T1000 (cell line): ENCODE measurements around the gene PLP2.
"Not testable (repeated sequence)": the region's sequence is repeated elsewhere in the genome, so short reads cannot be mapped to it uniquely, and the experiment has no call there.

ENCODE experiments used
- DNase-seq: peaks from one replicate; lab custom pipeline; 2025; ENCODE audit warnings: mixed read lengths; lab: John Stamatoyannopoulos, UW

PLP2 gene

GRCh38 chrX:49171752-49172279 lies at the start of gene PLP2:
TSS of gene PLP2 (plus strand) at chrX:49171898. CDS start at chrX:49172001, 103 bp downstream.
- DNase-seq = peak; percentile 48

GRCh38 chrX:49122499-49122898 lies 49.2 kb upstream of the PLP2 start:
- DNase-seq = no peak

GRCh38 chrX:49127742-49128258 lies 43.9 kb upstream of the PLP2 start:
- DNase-seq = not testable (repeated sequence)

GRCh38 chrX:49129427-49129826 lies 42.3 kb upstream of the PLP2 start:
- DNase-seq = no peak

GRCh38 chrX:49132275-49132674 lies 39.4 kb upstream of the PLP2 start:
- DNase-seq = not testable (repeated sequence)

GRCh38 chrX:49133759-49134158 lies 37.9 kb upstream of the PLP2 start:
- no peak for DNase-seq

GRCh38 chrX:49137492-49137891 lies 34.2 kb upstream of the PLP2 start:
- DNase-seq = no peak

- no peak for DNase-seq
These were observed 32.0 kb upstream of the PLP2 start for GRCh38 chrX:49139713-49140112.

- not testable (repeated sequence) for DNase-seq
These were observed 29.4 kb upstream of the PLP2 start for GRCh38 chrX:49142264-49142663.

- not testable (repeated sequence) for DNase-seq
These were observed 28.5 kb upstream of the PLP2 start for GRCh38 chrX:49143154-49143553.

- no peak for DNase-seq
These were observed 24.4 kb upstream of the PLP2 start for GRCh38 chrX:49147282-49147681.

GRCh38 chrX:49147936-49148335 lies 23.8 kb upstream of the PLP2 start:
- no peak for DNase-seq

- not testable (repeated sequence) for DNase-seq
These were observed 23.2 kb upstream of the PLP2 start for GRCh38 chrX:49148390-49149100.

- DNase-seq = not testable (repeated sequence)
These were observed 22.4 kb upstream of the PLP2 start for GRCh38 chrX:49149291-49149690.

GRCh38 chrX:49153467-49153866 lies 18.2 kb upstream of the PLP2 start:
- no peak for DNase-seq

GRCh38 chrX:49155243-49155899 lies 16.3 kb upstream of the PLP2 start:
- DNase-seq = no peak

GRCh38 chrX:49155900-49156837 lies 15.5 kb upstream of the PLP2 start:
- DNase-seq = peak; percentile 87

- no peak for DNase-seq
These were observed 14.5 kb upstream of the PLP2 start for GRCh38 chrX:49157194-49157593.

- DNase-seq = no peak
These were observed 10.8 kb upstream of the PLP2 start for GRCh38 chrX:49160908-49161307.

- no peak for DNase-seq
These were observed 10.1 kb upstream of the PLP2 start for GRCh38 chrX:49161632-49162031.

- DNase-seq = no peak
These were observed 9.1 kb upstream of the PLP2 start, which contains the start of gene MAGIX for GRCh38 chrX:49162620-49163019. TSS of gene MAGIX (plus strand) at chrX:49162758. CDS start at chrX:49162890, 132 bp downstream.
